Measurements from ENCODE around the gene LRRC8D. TPM values are rescaled to one million over a fixed set of nuclear protein-coding genes. Genes with fewer than 3 reads are reported as not detected.

LRRC8D gene
- total RNA-seq, 1 experiment from 2014 or later: 15.0 TPM

DNA sequence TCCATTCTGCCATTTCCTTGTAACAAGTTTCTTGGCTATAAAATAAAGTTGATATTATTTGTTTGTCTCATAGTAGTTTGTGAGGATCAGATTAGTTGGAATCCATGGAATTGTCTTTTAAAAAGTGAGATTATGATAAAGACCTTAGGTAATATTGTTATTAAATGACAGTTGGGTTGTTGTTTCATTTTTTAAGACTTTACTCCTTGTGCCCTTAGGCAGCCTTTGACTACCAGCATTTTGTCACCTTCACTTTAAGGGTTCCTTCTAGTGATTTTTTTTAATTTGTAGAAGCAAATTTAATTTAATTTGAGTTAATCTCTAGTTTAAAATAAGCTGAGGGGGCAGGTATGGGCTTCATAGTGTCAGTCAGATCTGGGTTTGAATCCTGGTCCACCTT is 89.4 kb downstream of the LRRC8D start:
- Histone ChIP-seq H3K9ac (ENCODE audit: low read length) (peak overlapping the region; percentile 34), H4K20me1 (ENCODE audit: insufficient read depth) (no peaks in the 10 kb centered on the region; the same call in 1 of the 2 replicates), H3K9me2 (ENCODE audit: insufficient read depth) (peaks cover 3% of the 10 kb centered on the region; the same call in 1 of the 2 replicates), H3K4me2 (ENCODE audit: low read length) (peak overlapping the region; percentile 45), H3K4me1 (ENCODE audit: control insufficient read depth in 1 of 2, insufficient read depth in 2 of 2, low read length in 2 of 2) (peaks cover 17 to 54% of the 10 kb centered on the region in 2 experiments), H3K4me3 (replicated peaks in 1 of 2; ENCODE audit: low read depth in 1 of 2, low read length in 2 of 2) (no peak overlapping the region), H3K9me3 (ENCODE audit: control insufficient read depth in 1 of 2, insufficient read depth in 1 of 2, low read depth in 1 of 2, low read length in 2 of 2) (no peaks in the 10 kb centered on the region), H3K27me3 (ENCODE audit: insufficient read depth, low read length) (no peaks in the 10 kb centered on the region), H3K36me3 (ENCODE audit: control insufficient read depth in 1 of 2, insufficient read depth in 2 of 2, low read length in 2 of 2) (no peaks in the 10 kb centered on the region), H2AFZ (ENCODE audit: low read depth, low read length, poor library complexity, severe bottlenecking) (no peak overlapping the region), H3K27ac (ENCODE audit: low read depth, low read length) (no peak overlapping the region), H3K79me2 (ENCODE audit: insufficient read depth, low read length) (no peaks in the 10 kb centered on the region)
- TF ChIP-seq POLR2A (IDR thresholded peaks at IDR 0.05; ENCODE audit: borderline replicate concordance, extremely low read depth, insufficient read depth, insufficient read length) (no peak), SIN3A (IDR thresholded peaks at IDR 0.05; ENCODE audit: low read depth) (no peak), REST (IDR thresholded peaks at IDR 0.05; ENCODE audit: low read depth) (no peak), CEBPB (IDR thresholded peaks at IDR 0.05; ENCODE audit: low read depth) (no peak), YY1 (IDR thresholded peaks at IDR 0.05; ENCODE audit: extremely low read depth, insufficient replicate concordance, low read depth, low read length) (no peak), RAD21 (IDR thresholded peaks at IDR 0.05; ENCODE audit: low read depth) (no peak), SP1 (IDR thresholded peaks at IDR 0.05; ENCODE audit: low read depth) (no peak), EGR1 (IDR thresholded peaks at IDR 0.05; ENCODE audit: low read depth) (no peak), EZH2phosphoT487 (IDR thresholded peaks at IDR 0.05; ENCODE audit: borderline replicate concordance) (no peak), ZFX (IDR thresholded peaks at IDR 0.05) (no peak), ZBTB33 (IDR thresholded peaks at IDR 0.05; ENCODE audit: extremely low read depth, insufficient replicate concordance, low read length) (no peak), POLR2AphosphoS5 (IDR thresholded peaks at IDR 0.05; ENCODE audit: low read depth, low read length) (no peak)
- TF ChIP-seq, protein P1, sequence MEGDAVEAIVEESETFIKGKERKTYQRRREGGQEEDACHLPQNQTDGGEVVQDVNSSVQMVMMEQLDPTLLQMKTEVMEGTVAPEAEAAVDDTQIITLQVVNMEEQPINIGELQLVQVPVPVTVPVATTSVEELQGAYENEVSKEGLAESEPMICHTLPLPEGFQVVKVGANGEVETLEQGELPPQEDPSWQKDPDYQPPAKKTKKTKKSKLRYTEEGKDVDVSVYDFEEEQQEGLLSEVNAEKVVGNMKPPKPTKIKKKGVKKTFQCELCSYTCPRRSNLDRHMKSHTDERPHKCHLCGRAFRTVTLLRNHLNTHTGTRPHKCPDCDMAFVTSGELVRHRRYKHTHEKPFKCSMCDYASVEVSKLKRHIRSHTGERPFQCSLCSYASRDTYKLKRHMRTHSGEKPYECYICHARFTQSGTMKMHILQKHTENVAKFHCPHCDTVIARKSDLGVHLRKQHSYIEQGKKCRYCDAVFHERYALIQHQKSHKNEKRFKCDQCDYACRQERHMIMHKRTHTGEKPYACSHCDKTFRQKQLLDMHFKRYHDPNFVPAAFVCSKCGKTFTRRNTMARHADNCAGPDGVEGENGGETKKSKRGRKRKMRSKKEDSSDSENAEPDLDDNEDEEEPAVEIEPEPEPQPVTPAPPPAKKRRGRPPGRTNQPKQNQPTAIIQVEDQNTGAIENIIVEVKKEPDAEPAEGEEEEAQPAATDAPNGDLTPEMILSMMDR (IDR thresholded peaks at IDR 0.05 in 2 of 3, conservative IDR thresholded peaks at IDR 0.05 in 1 of 3; ENCODE audit: borderline replicate concordance in 1 of 3, insufficient read depth in 1 of 3, low read depth in 2 of 3, low read length in 2 of 3): no peak
- TF ChIP-seq, protein P2, sequence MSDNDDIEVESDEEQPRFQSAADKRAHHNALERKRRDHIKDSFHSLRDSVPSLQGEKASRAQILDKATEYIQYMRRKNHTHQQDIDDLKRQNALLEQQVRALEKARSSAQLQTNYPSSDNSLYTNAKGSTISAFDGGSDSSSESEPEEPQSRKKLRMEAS (IDR thresholded peaks at IDR 0.05): no peak
- POLR2A ChIA-PET: interaction anchor here (0.6 kb wide), 1 partner anchor 53 kb away, joined by 3 read pairs; no protein-coding TSS in a partner anchor
- RAD21 ChIA-PET (ENCODE audit: low non-redundant PET in 1 of 2, low total read pairs in 2 of 2, uncharacterized antibody in 2 of 2, unreplicated experiment in 2 of 2): no interaction called here
- ATAC-seq (no peak), DNase-seq (ENCODE audit: low read depth, low spot score) (no peak)
- BruUV-seq (replicated peaks): no TSS peak
- CTCF ChIA-PET: no interaction called here
- intact Hi-C loops (cut with micrococcal nuclease): no loop called here

All from HCT116 (cell line).